H9 (cell line): ENCODE measurements around the gene JARID2. TPM values are rescaled to one million over a fixed set of nuclear protein-coding genes. Genes with fewer than 3 reads are reported as not detected.

ENCODE experiments used
- DNase-seq: peaks from one replicate; pipeline ENCODE4 v3.0.0-alpha.2; 2017
- H2AFZ ChIP-seq: one replicate; pipeline ENCODE4 v1.6.1; 2013; ENCODE audit warnings: mild to moderate bottlenecking, low read length, control low read depth, moderate library complexity
- H2AK5ac ChIP-seq: 2 replicates; pipeline ENCODE4 v1.6.1; 2013; ENCODE audit warnings: low read length, control low read depth, mixed read lengths; ENCODE audit not compliant: insufficient read length
- H2BK120ac ChIP-seq: one replicate; pipeline ENCODE4 v1.6.1; 2013; ENCODE audit warnings: low read depth, mild to moderate bottlenecking, low read length, control low read depth, inconsistent platforms; ENCODE audit not compliant: poor library complexity, severe bottlenecking
- H2BK12ac ChIP-seq: 2 replicates; pipeline ENCODE4 v1.6.1; 2013; ENCODE audit warnings: low read length, control low read depth, mixed read lengths, low read depth; ENCODE audit not compliant: insufficient read length
- H2BK15ac ChIP-seq: 2 replicates; pipeline ENCODE4 v1.6.1; 2013; ENCODE audit warnings: low read depth, low read length, control low read depth
- H2BK20ac ChIP-seq: one replicate; pipeline ENCODE4 v1.6.1; 2013; ENCODE audit warnings: low read depth, mild to moderate bottlenecking, low read length, control low read depth, inconsistent platforms; ENCODE audit not compliant: poor library complexity, severe bottlenecking
- H2BK5ac ChIP-seq: 2 replicates; pipeline ENCODE4 v1.6.1; 2013; ENCODE audit warnings: low read length, control low read depth, mixed read lengths; ENCODE audit not compliant: insufficient read length
- H3K14ac ChIP-seq: 2 replicates; pipeline ENCODE4 v1.6.1; 2013; ENCODE audit warnings: low read length, control low read depth; ENCODE audit not compliant: insufficient read depth
- H3K18ac ChIP-seq: 2 replicates; pipeline ENCODE4 v1.6.1; 2013; ENCODE audit warnings: low read depth, mild to moderate bottlenecking, mixed read lengths, low read length, control low read depth; ENCODE audit not compliant: insufficient read length
- H3K23ac ChIP-seq: 2 replicates; pipeline ENCODE4 v1.6.1; 2013; ENCODE audit warnings: low read length, control low read depth, mixed read lengths, low read depth; ENCODE audit not compliant: insufficient read length
- H3K23me2 ChIP-seq: 2 replicates; pipeline ENCODE4 v1.6.1; 2013; ENCODE audit warnings: low read depth, mild to moderate bottlenecking, mixed read lengths, low read length, control low read depth; ENCODE audit not compliant: insufficient read length, poor library complexity, severe bottlenecking
- H3K27ac ChIP-seq: 2 replicates; pipeline ENCODE4 v1.5.1; 2013; ENCODE audit warnings: low read length, control low read depth, mixed read lengths, low read depth; ENCODE audit not compliant: insufficient read length
- H3K27me3 ChIP-seq: 2 replicates; pipeline ENCODE4 v1.6.1; 2013; ENCODE audit warnings: low read length, control low read depth, inconsistent platforms; ENCODE audit not compliant: insufficient read depth
- H3K4ac ChIP-seq: 2 replicates; pipeline ENCODE4 v1.6.1; 2013; ENCODE audit warnings: low read depth, mild to moderate bottlenecking, control low read depth, inconsistent platforms, low read length, moderate library complexity
- H3K4me1 ChIP-seq: 2 replicates; pipeline ENCODE4 v1.6.1; 2013; ENCODE audit warnings: low read length, control low read depth, inconsistent platforms; ENCODE audit not compliant: insufficient read depth
- H3K4me2 ChIP-seq: 2 replicates; pipeline ENCODE4 v1.6.1; 2013; ENCODE audit warnings: low read length, control low read depth, mixed read lengths; ENCODE audit not compliant: insufficient read length, insufficient read depth
- H3K56ac ChIP-seq: 2 replicates; pipeline ENCODE4 v1.6.1; 2013; ENCODE audit warnings: low read depth, mild to moderate bottlenecking, mixed read lengths, low read length, control low read depth; ENCODE audit not compliant: insufficient read length
- H3K79me1 ChIP-seq: 2 replicates; pipeline ENCODE4 v1.6.1; 2013; ENCODE audit warnings: low read depth, mild to moderate bottlenecking, moderate library complexity, low read length, control low read depth, inconsistent platforms; ENCODE audit not compliant: insufficient read depth, poor library complexity, severe bottlenecking
- H3K79me2 ChIP-seq: 2 replicates; pipeline ENCODE4 v1.6.1; 2013; ENCODE audit warnings: low read length, control low read depth, inconsistent platforms; ENCODE audit not compliant: insufficient read depth
- H3K9ac ChIP-seq: 2 replicates; pipeline ENCODE4 v1.6.1; 2013; ENCODE audit warnings: low read length, control low read depth, mixed read lengths; ENCODE audit not compliant: insufficient read length; ENCODE audit errors: extremely low read depth
- H3K9me3 ChIP-seq: one replicate; pipeline ENCODE4 v1.6.1; 2013; ENCODE audit warnings: low read depth, low read length, inconsistent platforms; ENCODE audit not compliant: control insufficient read depth
- H3T11ph ChIP-seq: one replicate; pipeline ENCODE4 v1.6.1; 2013; ENCODE audit warnings: mild to moderate bottlenecking, low read length, control low read depth, inconsistent platforms
- H4K20me1 ChIP-seq: one replicate; pipeline ENCODE4 v1.6.1; 2013; ENCODE audit not compliant: control insufficient read depth, insufficient read length, insufficient read depth
- H4K5ac ChIP-seq: 2 replicates; pipeline ENCODE4 v1.6.1; 2013; ENCODE audit warnings: low read depth, mild to moderate bottlenecking, mixed read lengths, low read length, control low read depth; ENCODE audit not compliant: insufficient read length
- H4K8ac ChIP-seq: replicated peaks from 2 replicates; pipeline ENCODE4 v1.6.1; 2013; ENCODE audit warnings: low read length, control low read depth, mixed read lengths, low read depth; ENCODE audit not compliant: insufficient read length
- H4K91ac ChIP-seq: 2 replicates; pipeline ENCODE4 v1.6.1; 2013; ENCODE audit warnings: low read depth, mild to moderate bottlenecking, moderate library complexity, mixed read lengths, low read length, control low read depth; ENCODE audit not compliant: insufficient read length
- H3K27ac Mint-ChIP-seq, 3 experiments: 2 replicates in 2 of 3; 3 replicates in 1 of 3; pipeline ENCODE4 v1.8.0; 2020 to 2021; ENCODE audit warnings: mixed read lengths in 3 of 3, mild to moderate bottlenecking in 1 of 3, moderate library complexity in 1 of 3
- H3K27me3 Mint-ChIP-seq: 2 replicates; pipeline ENCODE4 v1.8.0; 2021; ENCODE audit warnings: low read depth, mild to moderate bottlenecking, moderate library complexity, mixed read lengths
- H3K36me3 Mint-ChIP-seq, 3 experiments: 2 replicates in 2 of 3; 3 replicates in 1 of 3; pipeline ENCODE4 v1.8.0; 2020 to 2021; ENCODE audit warnings: low read depth in 3 of 3, mixed read lengths in 3 of 3; ENCODE audit not compliant: insufficient read depth in 1 of 3
- H3K4me1 Mint-ChIP-seq, 2 experiments: 2 replicates each; pipeline ENCODE4 v1.8.0; 2020; ENCODE audit warnings: mixed read lengths in 2 of 2
- H3K4me3 Mint-ChIP-seq, 2 experiments: 2 replicates in 1 of 2; 3 replicates in 1 of 2; pipeline ENCODE4 v1.8.0; 2020 to 2021; ENCODE audit warnings: mild to moderate bottlenecking in 2 of 2, mixed read lengths in 2 of 2, moderate library complexity in 1 of 2
- H3K9me3 Mint-ChIP-seq, 2 experiments: 2 replicates in 1 of 2; 3 replicates in 1 of 2; pipeline ENCODE4 v1.8.0; 2020; ENCODE audit warnings: mild to moderate bottlenecking in 2 of 2, mixed read lengths in 2 of 2, moderate library complexity in 1 of 2
- WGBS: extraction: QIAGEN DNeasy Blood & Tissue Kit; methylation state at CpG from one replicate; pipeline ENCODE4 v1.1.7; 2013; ENCODE audit warnings: missing lambda C conversion rate, low lambda C conversion rate, mixed read lengths; ENCODE audit not compliant: insufficient read length; ENCODE audit errors: extremely low coverage; 5-methylcytosine and 5-hydroxymethylcytosine counted together
- total RNA-seq: library from RNA; stranded (reverse); gene quantifications from 2 replicates; pipeline ENCODE4 v1.2.1, GENCODE V29; 2021
- TF ChIP-seq, protein P1 (sequence below): fragments of 200-600 bp; sonication (generic); conservative IDR thresholded peaks from 3 replicates; pipeline ENCODE4 v1.8.0; 2021; ENCODE audit warnings: antibody characterized with exemption, mild to moderate bottlenecking

Gene JARID2
- total RNA-seq, 1 experiment from 2014 or later, result 174 TPM

DNA sequence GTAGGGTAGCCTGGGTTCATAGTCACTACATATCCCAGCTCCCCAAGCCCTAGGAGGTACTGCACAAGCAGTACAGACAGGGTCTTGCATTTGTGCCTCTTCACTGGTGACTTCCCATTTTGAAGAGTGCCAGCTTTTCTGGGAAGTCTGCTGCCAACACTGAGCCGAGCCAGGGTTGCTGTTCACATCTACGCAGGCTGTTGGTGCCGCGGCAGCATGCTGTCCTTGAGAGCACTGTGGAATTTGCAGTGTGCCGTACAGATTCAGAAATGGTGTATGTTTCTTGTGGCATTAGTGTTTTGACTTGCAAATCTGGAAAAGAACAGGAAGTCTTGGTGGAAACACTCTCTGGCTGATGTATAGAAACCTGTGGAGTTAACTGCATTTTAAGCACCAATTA lies 67.5 kb downstream of the JARID2 start:
- no peak overlapping the region for H3T11ph ChIP-seq
- H3K79me2 ChIP-seq, result peaks cover 95% of the 10 kb centered on the region
- Mint-ChIP-seq H3K27me3 (no peaks in the 10 kb centered on the region), H3K4me3 (no peak overlapping the region), H3K27ac (no peak overlapping the region; a peak in 1 of 7 replicates), H3K9me3 (no peaks in the 10 kb centered on the region), H3K36me3 (peaks cover 0 to 6% (median 2%) of the 10 kb centered on the region in 3 experiments; a peak in 2 of 7 replicates), H3K4me1 (peaks cover 81 to 87% of the 10 kb centered on the region in 2 experiments)
- H4K91ac ChIP-seq, result no peak overlapping the region
- no peak overlapping the region for H3K4ac ChIP-seq
- H3K4me2 ChIP-seq, result no peak overlapping the region
- no peak overlapping the region for H2BK120ac ChIP-seq
- no peak overlapping the region for H2BK12ac ChIP-seq
- H3K18ac ChIP-seq, result no peak overlapping the region
- H3K4me1 ChIP-seq, result peaks cover 23% of the 10 kb centered on the region
- no peak overlapping the region for H3K27ac ChIP-seq
- no peak overlapping the region for H3K56ac ChIP-seq
- no peak overlapping the region for H3K23ac ChIP-seq
- H3K27me3 ChIP-seq, result no peaks in the 10 kb centered on the region
- no peaks in the 10 kb centered on the region for H3K79me1 ChIP-seq
- no peak overlapping the region for H3K9ac ChIP-seq
- H2BK20ac ChIP-seq, result no peak overlapping the region
- DNase-seq, result no peak
- no peak overlapping the region for H4K8ac ChIP-seq
- H2BK5ac ChIP-seq, result no peak overlapping the region
- H2AFZ ChIP-seq, result no peak overlapping the region
- no peak overlapping the region for H2AK5ac ChIP-seq
- no peak overlapping the region for H2BK15ac ChIP-seq
- no peak overlapping the region for H4K5ac ChIP-seq
- no peaks in the 10 kb centered on the region for H3K9me3 ChIP-seq
- peaks cover 4% of the 10 kb centered on the region for H4K20me1 ChIP-seq
- TF ChIP-seq, protein P1, sequence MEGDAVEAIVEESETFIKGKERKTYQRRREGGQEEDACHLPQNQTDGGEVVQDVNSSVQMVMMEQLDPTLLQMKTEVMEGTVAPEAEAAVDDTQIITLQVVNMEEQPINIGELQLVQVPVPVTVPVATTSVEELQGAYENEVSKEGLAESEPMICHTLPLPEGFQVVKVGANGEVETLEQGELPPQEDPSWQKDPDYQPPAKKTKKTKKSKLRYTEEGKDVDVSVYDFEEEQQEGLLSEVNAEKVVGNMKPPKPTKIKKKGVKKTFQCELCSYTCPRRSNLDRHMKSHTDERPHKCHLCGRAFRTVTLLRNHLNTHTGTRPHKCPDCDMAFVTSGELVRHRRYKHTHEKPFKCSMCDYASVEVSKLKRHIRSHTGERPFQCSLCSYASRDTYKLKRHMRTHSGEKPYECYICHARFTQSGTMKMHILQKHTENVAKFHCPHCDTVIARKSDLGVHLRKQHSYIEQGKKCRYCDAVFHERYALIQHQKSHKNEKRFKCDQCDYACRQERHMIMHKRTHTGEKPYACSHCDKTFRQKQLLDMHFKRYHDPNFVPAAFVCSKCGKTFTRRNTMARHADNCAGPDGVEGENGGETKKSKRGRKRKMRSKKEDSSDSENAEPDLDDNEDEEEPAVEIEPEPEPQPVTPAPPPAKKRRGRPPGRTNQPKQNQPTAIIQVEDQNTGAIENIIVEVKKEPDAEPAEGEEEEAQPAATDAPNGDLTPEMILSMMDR, result no peak
- H3K14ac ChIP-seq, result no peak overlapping the region
- no peaks in the 10 kb centered on the region for H3K23me2 ChIP-seq
- no CpG with 5 or more reads among the region's 5 CpGs for WGBS
